Neural crest cell (in vitro differentiated cells): Measurements from ENCODE around the gene SLC28A3. TPM values are rescaled to one million over a fixed set of nuclear protein-coding genes. Genes with fewer than 3 reads are reported as not detected.

Source experiments
- DNase-seq: peaks from one replicate; pipeline ENCODE4 v3.0.0; 2021; ENCODE audit warnings: low read depth, mixed read lengths, low spot score
- H3K27ac Mint-ChIP-seq: one replicate; pipeline ENCODE4 v1.8.0; 2021; ENCODE audit warnings: mild to moderate bottlenecking, mixed read lengths; ENCODE audit not compliant: unreplicated experiment
- H3K27me3 Mint-ChIP-seq: 2 replicates; pipeline ENCODE4 v1.8.0; 2021; ENCODE audit warnings: low read depth, mild to moderate bottlenecking, mixed read lengths
- H3K36me3 Mint-ChIP-seq: 2 replicates; pipeline ENCODE4 v1.8.0; 2021; ENCODE audit warnings: low read depth, mild to moderate bottlenecking, mixed read lengths
- H3K4me1 Mint-ChIP-seq: 2 replicates; pipeline ENCODE4 v1.8.0; 2021; ENCODE audit warnings: mixed read lengths
- H3K4me3 Mint-ChIP-seq: one replicate; pipeline ENCODE4 v1.8.0; 2021; ENCODE audit warnings: mild to moderate bottlenecking, mixed read lengths
- H3K9me3 Mint-ChIP-seq: 2 replicates; pipeline ENCODE4 v1.8.0; 2021; ENCODE audit warnings: mixed read lengths
- total RNA-seq: library from RNA; stranded (reverse); gene quantifications from 2 replicates; pipeline ENCODE4 v1.2.1, GENCODE V29; 2021
- TF ChIP-seq, protein P1 (sequence below): fragments of 200-600 bp; sonication (generic); conservative IDR thresholded peaks from 2 replicates; pipeline ENCODE4 v1.5.0; 2021; ENCODE audit warnings: antibody characterized with exemption, mild to moderate bottlenecking

SLC28A3 gene
- total RNA-seq, 1 donor from 2014 or later = not detected

DNA sequence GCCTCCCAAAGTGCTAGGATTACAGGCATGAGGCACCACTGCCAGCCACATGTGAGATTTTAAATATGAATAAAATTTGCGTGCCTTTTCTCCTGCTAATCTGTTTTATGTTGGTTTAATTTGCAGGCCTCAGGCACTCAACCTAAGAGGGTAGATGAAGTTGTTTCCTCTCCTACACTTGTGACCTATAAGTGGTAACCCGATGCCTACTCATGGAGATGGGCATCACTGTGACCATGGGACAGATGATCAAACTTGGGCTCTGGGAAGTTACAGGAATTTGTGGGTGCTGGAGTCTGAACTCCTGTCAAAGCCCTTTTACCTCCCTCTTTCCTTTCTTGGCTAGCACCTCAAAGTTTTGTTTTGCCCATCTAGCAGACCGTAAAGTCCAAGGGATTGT lies 1.1 kb downstream of the SLC28A3 start:
- no peaks in the 10 kb centered on the region for H3K9me3 Mint-ChIP-seq
- DNase-seq = no peak
- H3K27ac Mint-ChIP-seq = no peak overlapping the region
- TF ChIP-seq, protein P1, sequence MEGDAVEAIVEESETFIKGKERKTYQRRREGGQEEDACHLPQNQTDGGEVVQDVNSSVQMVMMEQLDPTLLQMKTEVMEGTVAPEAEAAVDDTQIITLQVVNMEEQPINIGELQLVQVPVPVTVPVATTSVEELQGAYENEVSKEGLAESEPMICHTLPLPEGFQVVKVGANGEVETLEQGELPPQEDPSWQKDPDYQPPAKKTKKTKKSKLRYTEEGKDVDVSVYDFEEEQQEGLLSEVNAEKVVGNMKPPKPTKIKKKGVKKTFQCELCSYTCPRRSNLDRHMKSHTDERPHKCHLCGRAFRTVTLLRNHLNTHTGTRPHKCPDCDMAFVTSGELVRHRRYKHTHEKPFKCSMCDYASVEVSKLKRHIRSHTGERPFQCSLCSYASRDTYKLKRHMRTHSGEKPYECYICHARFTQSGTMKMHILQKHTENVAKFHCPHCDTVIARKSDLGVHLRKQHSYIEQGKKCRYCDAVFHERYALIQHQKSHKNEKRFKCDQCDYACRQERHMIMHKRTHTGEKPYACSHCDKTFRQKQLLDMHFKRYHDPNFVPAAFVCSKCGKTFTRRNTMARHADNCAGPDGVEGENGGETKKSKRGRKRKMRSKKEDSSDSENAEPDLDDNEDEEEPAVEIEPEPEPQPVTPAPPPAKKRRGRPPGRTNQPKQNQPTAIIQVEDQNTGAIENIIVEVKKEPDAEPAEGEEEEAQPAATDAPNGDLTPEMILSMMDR = no peak
- H3K4me1 Mint-ChIP-seq = peaks cover 3% of the 10 kb centered on the region
- H3K4me3 Mint-ChIP-seq = no peak overlapping the region
- H3K27me3 Mint-ChIP-seq = no peaks in the 10 kb centered on the region
- H3K36me3 Mint-ChIP-seq = no peaks in the 10 kb centered on the region

DNA sequence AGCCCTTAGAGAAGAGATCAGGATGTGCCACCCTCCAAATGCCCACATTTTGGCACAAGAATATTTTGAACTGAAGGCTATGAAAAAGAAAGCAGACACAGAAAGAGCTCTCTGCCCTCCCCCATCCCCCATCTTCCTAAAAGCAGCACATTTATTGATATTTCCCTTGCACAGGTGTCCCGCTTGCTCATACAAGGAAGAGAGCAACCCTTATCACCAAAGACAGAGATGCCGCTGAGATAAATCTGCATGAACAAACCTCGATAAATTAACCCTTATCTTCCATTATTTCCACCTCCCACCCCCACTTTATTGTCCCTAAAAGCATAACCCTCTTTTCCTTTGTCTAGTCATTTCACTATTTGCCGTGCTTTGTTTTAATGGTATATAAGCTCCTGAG lies 1.8 kb downstream of the SLC28A3 start:
- H3K27ac Mint-ChIP-seq = no peak overlapping the region
- H3K4me3 Mint-ChIP-seq = no peak overlapping the region
- H3K9me3 Mint-ChIP-seq = no peaks in the 10 kb centered on the region
- peaks cover 3% of the 10 kb centered on the region for H3K4me1 Mint-ChIP-seq
- H3K36me3 Mint-ChIP-seq = no peaks in the 10 kb centered on the region
- DNase-seq = no peak
- no peaks in the 10 kb centered on the region for H3K27me3 Mint-ChIP-seq
- TF ChIP-seq, protein P1 = no peak

DNA sequence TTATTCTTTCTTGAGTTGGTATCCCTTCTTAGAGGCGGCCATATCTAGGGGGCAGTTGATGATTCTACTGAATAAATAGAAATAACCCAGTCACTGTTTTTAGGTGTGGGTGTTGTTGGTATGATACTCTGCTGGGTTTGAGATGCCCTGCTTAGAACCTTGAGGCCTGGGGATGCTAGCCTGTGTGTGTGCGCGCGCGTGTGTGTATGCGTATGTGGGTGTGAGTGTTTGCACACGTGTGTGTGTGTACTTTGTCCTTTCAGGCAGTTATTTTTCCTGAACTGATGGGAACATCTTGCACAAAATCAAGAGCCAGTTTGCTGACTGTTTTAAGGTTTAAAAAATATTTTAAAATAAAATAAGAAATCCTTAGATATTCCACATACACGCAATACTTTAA lies 3.3 kb downstream of the SLC28A3 start:
- H3K36me3 Mint-ChIP-seq = no peaks in the 10 kb centered on the region
- peaks cover 3% of the 10 kb centered on the region for H3K4me1 Mint-ChIP-seq
- no peaks in the 10 kb centered on the region for H3K9me3 Mint-ChIP-seq
- no peak overlapping the region for H3K27ac Mint-ChIP-seq
- TF ChIP-seq, protein P1 = no peak
- no peak for DNase-seq
- H3K27me3 Mint-ChIP-seq = no peaks in the 10 kb centered on the region
- H3K4me3 Mint-ChIP-seq = no peak overlapping the region

DNA sequence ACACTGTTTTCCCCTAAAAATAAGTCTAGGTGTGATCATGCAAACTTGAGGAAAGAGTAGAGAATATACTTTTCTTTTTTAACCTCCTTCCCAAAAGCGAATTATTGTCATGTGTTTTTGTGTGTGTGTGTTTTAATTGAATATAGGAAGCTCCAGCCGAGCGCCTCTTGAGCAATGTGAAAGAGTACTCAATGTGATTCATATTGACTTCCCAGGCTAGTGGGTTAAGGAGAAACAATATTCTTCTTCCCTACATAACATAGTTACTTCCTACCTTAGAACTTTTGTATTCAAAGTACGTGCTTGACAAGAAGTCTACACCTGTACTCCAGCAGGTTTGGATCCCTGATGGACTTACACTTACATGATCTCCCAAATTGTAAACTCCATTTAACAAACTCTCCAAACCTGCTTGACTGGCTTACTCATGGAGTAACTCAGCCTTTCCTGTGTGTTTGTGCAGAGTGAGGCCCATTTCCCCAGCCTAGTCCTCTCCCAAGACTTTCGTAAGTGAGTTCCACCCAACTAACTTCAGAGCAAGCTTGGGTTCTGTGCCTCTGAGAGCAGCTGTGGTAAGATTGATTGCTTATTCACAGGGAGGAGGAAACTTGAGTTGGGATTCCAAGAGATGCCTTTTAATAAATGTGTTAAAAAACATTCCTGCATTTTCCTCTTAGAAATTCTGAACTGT lies 9.3 kb downstream of the SLC28A3 start:
- H3K4me1 Mint-ChIP-seq = no peaks in the 10 kb centered on the region
- H3K27ac Mint-ChIP-seq = no peak overlapping the region
- H3K36me3 Mint-ChIP-seq = no peaks in the 10 kb centered on the region
- H3K27me3 Mint-ChIP-seq = no peaks in the 10 kb centered on the region
- no peak overlapping the region for H3K4me3 Mint-ChIP-seq
- DNase-seq = no peak
- TF ChIP-seq, protein P1 = no peak
- H3K9me3 Mint-ChIP-seq = no peaks in the 10 kb centered on the region

DNA sequence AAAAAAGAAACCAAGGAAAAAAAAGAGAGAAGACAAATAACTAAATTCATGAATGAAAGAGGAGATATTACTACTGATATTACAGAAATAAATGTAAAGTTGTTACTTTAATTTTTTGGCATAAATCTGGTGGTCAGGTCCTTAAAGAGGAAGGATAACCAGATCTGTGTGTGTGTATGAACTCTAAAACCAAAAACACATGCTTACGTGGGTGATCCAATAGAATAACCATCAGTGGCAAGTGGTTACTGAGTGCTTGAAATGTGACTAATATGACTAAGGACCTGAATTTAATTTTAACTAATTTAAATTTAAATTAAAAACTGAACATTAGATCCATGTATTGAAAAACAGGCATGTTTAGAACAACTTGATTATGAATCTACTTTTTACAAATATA lies 10.3 kb downstream of the SLC28A3 start:
- no peak for DNase-seq
- H3K27ac Mint-ChIP-seq = no peak overlapping the region
- TF ChIP-seq, protein P1 = no peak
- H3K4me1 Mint-ChIP-seq = no peaks in the 10 kb centered on the region
- no peaks in the 10 kb centered on the region for H3K27me3 Mint-ChIP-seq
- H3K36me3 Mint-ChIP-seq = no peaks in the 10 kb centered on the region
- H3K9me3 Mint-ChIP-seq = no peaks in the 10 kb centered on the region
- no peak overlapping the region for H3K4me3 Mint-ChIP-seq
